Testis (tissue), 2 donors: ENCODE results near the gene PRIM2.
"Not testable (repeated sequence)": the region's sequence is repeated elsewhere in the genome, so short reads cannot be mapped to it uniquely, and the experiment has no call there.

Experiments used
- POLR2A ChIP-seq: fragments of 450-650 bp; IDR thresholded peaks from one replicate; pipeline ENCODE4 v1.6.1; 2017; ENCODE audit warnings: antibody characterized with exemption, mild to moderate bottlenecking, moderate library complexity
- TF ChIP-seq, protein P1 (sequence below), 3 experiments: fragments of 450-650 bp in 2 of 3; fragments of 200-600 bp in 1 of 3; sonication (generic) in 1 of 3; IDR thresholded peaks; one replicate each; pipeline ENCODE4 v1.5.1; 2016 to 2019; ENCODE audit warnings: antibody characterized with exemption in 3 of 3, mild to moderate bottlenecking in 2 of 3, moderate library complexity in 1 of 3

DNA sequence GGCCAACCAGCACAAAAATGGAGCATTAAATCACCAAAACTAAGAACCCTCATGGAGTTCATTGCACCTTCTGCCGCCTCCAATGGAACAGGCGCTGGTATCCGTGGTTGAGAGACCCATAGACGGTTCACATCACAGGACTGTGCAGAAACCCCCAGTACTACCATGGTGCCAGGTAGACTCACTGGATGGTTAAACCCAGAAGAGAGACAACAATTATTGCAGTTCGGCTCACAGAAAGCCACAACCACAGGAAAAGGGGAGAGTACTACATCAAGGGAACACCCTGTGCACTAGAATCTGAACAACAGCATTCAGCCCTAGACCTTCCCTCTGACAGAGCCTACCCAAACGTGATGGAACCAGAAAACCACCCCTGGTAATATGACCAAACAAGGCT, 301.5 kb downstream of the PRIM2 start:
- TF ChIP-seq, protein P1, sequence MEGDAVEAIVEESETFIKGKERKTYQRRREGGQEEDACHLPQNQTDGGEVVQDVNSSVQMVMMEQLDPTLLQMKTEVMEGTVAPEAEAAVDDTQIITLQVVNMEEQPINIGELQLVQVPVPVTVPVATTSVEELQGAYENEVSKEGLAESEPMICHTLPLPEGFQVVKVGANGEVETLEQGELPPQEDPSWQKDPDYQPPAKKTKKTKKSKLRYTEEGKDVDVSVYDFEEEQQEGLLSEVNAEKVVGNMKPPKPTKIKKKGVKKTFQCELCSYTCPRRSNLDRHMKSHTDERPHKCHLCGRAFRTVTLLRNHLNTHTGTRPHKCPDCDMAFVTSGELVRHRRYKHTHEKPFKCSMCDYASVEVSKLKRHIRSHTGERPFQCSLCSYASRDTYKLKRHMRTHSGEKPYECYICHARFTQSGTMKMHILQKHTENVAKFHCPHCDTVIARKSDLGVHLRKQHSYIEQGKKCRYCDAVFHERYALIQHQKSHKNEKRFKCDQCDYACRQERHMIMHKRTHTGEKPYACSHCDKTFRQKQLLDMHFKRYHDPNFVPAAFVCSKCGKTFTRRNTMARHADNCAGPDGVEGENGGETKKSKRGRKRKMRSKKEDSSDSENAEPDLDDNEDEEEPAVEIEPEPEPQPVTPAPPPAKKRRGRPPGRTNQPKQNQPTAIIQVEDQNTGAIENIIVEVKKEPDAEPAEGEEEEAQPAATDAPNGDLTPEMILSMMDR (IDR thresholded peaks at IDR 0.05) = not testable (repeated sequence)
- not testable (repeated sequence) for TF ChIP-seq POLR2A
